ENCODE data around the gene C13orf42.

C13orf42 gene

DNA sequence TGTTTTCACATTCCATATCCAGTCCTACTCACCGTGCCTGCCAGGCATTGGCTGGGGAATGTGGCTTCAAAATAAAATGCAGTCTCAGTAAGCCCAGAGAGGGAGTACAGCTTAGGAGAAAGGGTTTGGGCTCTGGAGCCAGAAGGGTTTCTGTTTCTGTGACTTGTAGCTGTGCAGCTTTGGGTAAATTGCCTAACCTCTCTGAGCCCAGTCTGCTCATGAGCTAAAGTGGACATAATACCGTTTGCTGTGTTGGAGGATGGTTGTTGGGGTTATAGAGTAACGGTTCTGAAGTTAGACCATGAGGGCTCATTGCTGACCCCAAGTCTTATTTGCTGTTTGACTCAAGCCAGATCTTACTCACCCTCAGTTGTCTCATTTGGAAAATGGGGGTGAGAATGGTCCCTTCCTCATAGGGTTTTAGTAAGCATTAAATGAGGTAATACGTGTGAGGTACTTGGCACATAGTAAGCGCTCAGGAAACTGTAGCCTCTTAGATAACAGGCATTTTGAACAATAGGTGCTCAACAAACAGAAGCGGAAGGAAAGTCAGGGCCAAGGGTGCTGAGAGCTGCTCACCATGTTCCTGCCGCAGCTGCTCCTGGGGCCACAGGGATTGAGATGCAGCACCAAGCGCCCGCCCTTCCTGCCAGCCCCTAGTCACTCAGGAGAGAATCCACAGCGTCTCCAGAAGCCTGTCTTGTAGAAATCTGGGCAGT is 45.5 kb downstream of the C13orf42 start:
- DNase-seq (ENCODE audit: low read depth in 2 of 2), result no peak

GRCh38 chr13:51064753-51065152 is 46.3 kb downstream of the C13orf42 start:
- no peak for DNase-seq (ENCODE audit: low read depth in 2 of 2)

GRCh38 chr13:51063909-51064308 is 47.2 kb downstream of the C13orf42 start:
- DNase-seq (ENCODE audit: low read depth in 2 of 2), result no peak

GRCh38 chr13:51058461-51059167 is 52.5 kb downstream of the C13orf42 start:
- no peak for DNase-seq (ENCODE audit: low read depth in 2 of 2)

- no peak for DNase-seq (ENCODE audit: low read depth in 2 of 2)
Measured at GRCh38 chr13:51057906-51058305, 53.2 kb downstream of the C13orf42 start.

GRCh38 chr13:51057001-51057400 is 54.1 kb downstream of the C13orf42 start:
- no peak for DNase-seq (ENCODE audit: low read depth in 2 of 2)

GRCh38 chr13:51052581-51052980 is 58.5 kb downstream of the C13orf42 start:
- no peak for DNase-seq (ENCODE audit: low read depth in 2 of 2)

DNA sequence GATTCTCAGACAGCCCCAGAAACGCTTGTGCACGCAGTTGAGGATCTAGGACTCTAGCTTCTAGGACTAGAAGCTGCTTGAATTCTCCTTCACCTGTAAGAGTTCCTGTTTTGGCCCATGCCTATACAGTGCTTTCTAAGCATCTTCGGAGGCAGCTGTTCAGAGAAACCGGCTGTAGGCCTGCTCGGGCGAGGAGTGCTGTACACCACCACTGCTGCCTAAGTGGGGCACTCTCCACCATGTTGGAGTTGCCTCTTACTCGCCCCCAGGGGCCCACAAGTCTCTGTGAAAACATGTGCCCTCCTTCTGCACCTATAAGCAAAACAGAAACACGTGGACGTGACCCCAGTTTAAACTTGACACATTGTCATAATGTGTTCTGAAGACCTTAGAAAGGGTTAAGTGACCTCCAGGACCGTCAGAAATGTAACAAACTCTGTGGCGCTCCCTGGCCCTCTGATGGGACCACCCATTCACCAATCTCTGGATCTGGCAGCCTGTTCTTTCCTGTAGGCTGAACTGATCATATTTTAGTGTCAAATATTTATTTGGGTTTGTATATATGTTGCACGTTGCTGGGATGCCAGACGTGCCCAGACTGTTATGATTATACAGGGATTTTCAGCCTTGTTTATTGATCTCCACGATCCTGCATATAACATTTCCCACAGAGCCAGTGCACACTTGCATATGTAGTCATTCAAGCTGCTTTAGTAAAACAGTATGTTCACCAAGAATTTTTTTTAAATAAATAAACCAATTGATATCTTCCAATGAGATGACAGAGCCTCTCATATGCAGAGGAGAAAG is 60.8 kb downstream of the C13orf42 start:
- no peak for DNase-seq (ENCODE audit: low read depth in 2 of 2)

DNA sequence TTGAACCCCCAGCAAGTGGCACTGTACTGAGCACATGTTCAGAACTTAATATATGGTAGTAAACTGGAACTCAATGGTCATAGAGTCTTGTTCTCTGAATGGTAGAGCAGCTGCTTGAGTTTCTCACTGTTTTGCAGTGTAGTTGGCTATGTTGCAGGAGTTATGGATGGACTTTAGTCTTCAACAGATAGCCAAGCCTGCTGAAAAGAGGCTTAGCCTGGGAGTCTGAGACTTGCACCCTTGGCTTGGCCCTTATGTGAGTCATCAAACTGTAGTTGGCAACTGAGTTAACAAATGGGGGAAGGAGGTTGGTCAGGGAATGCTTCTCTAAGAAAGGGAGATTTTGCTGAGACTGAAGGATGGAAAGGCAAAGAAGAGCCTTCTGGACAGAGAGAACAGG is 62.5 kb downstream of the C13orf42 start:
- no peak for DNase-seq (ENCODE audit: low read depth in 2 of 2)

DNA sequence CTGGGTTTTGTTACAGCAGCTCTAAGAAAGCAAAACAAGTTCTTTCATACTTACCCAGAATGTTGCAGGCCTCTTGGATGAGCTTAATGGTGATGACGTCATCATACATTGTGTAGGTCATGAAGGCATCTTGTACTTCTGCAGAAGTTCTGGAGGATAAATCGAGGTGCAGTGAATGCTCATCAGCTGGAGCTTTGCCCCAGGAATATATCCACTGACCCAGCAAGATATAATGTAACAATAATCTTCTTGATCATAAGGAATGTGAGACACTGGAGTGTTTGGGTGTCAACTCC is 63.0 kb downstream of the C13orf42 start:
- DNase-seq (ENCODE audit: low read depth in 2 of 2), result no peak

- DNase-seq (ENCODE audit: low read depth in 2 of 2), result no peak
Measured at GRCh38 chr13:51047434-51048165, 63.5 kb downstream of the C13orf42 start.

- DNase-seq (ENCODE audit: low read depth in 2 of 2), result no peak
Measured at GRCh38 chr13:51045451-51045850, 65.6 kb downstream of the C13orf42 start.

- no peak for DNase-seq (ENCODE audit: low read depth in 2 of 2)
Measured at GRCh38 chr13:51044023-51044665, 66.9 kb downstream of the C13orf42 start.

DNA sequence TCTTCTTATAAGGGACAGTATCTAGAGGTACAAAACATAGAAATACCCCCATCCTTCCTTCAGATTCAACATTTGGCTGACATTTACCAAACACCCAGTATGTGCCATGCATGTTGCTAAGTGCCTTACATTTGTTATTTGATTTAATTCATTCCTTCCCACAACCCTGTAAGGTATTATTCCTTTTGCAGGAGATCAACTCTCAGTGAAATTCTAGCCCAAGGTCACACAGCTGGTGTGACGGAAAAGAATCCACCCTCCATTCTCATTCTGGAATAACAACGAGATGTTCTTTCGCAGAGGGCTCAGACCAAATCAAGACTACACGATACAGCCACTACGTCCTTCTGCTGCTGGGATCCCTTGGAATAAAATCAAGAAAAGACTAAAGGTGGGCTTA is 67.8 kb downstream of the C13orf42 start:
- DNase-seq (ENCODE audit: low read depth in 2 of 2), result no peak

- no peak for DNase-seq (ENCODE audit: low read depth in 2 of 2)
Measured at GRCh38 chr13:51041710-51042109, 69.4 kb downstream of the C13orf42 start.

DNA sequence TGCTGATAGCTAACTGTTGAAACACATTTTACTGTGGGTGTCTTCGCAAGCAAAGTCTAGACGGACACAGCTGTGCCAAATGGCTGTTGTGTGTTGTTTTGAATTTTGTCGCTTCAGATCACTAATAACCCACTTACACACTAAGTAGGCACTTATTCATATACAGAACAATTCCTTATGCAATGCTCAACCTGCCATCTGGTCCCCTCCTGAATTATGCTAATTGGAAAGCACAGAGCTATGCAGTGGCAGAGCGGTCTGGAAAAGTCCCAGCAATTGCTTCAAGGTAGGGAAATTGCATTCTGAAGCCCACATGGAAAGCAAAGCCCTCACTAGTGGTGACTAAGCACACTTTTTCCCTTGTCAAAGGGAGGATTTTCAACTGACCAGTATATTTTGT is 69.9 kb downstream of the C13orf42 start:
- DNase-seq (ENCODE audit: low read depth in 2 of 2), result no peak

DNA sequence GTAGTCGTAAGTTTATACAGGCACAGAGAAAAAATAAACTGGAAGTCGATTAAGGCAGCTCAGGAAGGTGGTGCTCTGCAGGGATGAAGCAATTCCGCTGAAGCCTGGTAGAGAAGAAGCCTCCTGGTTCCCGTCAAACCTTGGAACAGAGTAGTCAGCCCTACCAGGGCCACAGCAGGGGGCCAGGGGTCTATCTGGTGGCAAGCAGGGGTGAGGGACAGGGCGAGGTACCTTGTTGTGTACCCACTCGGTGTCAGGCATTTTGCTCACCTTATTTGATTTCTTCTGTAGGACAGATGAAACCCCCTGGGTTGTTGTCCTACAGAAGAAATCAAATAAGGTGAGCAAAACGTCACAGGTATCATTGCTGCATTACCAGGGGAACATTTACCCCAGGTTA is 70.6 kb downstream of the C13orf42 start:
- DNase-seq (ENCODE audit: low read depth in 2 of 2), result no peak

GRCh38 chr13:51036418-51036817 is 74.7 kb downstream of the C13orf42 start:
- DNase-seq (ENCODE audit: low read depth in 2 of 2), result no peak

GRCh38 chr13:51035978-51036377 is 75.1 kb downstream of the C13orf42 start:
- DNase-seq (ENCODE audit: low read depth in 2 of 2), result no peak

DNA sequence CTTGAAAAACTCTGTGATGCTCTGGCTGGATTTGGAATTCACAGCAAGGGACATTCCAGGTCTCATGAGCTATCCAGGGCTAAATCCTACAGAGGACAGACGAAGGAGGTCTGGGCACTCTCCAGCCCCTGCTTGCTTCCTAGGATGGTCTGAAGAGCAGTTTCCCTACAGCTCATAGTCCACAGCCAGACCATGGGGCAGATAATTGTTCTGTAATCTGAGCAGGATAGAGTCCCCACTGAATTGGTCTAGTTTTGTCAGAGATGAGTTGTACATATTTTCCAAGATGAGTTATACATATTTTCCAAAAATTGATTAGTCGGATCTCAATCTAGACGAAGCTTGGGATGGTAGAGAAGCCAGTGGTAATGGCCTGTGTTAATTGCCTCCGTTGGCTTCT is 75.6 kb downstream of the C13orf42 start:
- no peak for DNase-seq (ENCODE audit: low read depth in 2 of 2)

DNA sequence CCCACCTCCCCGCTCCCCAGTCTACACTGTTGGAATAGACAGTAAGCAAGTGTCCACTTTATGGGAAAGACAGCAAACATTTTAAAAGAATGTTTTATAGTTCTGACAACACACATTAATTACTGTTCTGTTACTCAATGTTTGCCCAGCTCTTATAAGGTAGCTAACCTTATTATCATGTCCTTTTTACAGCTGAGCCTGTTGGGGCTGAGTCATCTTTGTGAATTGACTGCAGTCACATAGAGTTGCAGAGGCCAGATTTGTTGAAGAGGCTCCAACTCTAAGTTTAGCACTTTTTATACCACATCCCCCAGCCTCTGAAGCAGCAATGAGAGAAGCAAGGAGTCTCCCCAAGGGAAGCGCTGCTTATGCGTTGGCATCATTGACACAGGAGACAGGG is 76.2 kb downstream of the C13orf42 start:
- DNase-seq (ENCODE audit: low read depth in 2 of 2), result no peak
